ENCODE data around the gene MACF1. TPM values are rescaled to one million over a fixed set of nuclear protein-coding genes. Genes with fewer than 3 reads are reported as not detected.

MACF1 gene
- total RNA-seq, 1 donor = 218 TPM

- H3K27me3 ChIP-seq (ENCODE audit: insufficient read depth, low read length) = no peaks in the 10 kb centered on the region
- no peak overlapping the region for H3K4me3 ChIP-seq (ENCODE audit: low read length)
- H3K9me3 ChIP-seq (ENCODE audit: low read depth, low read length) = no peaks in the 10 kb centered on the region
- H3K4me1 ChIP-seq (ENCODE audit: insufficient read depth, low read length) = no peaks in the 10 kb centered on the region
Observed at GRCh38 chr1:39354572-39354971, 150.1 kb downstream of the MACF1 start.

- no peaks in the 10 kb centered on the region for H3K4me1 ChIP-seq (ENCODE audit: insufficient read depth, low read length)
- no peaks in the 10 kb centered on the region for H3K9me3 ChIP-seq (ENCODE audit: low read depth, low read length)
- no peaks in the 10 kb centered on the region for H3K27me3 ChIP-seq (ENCODE audit: insufficient read depth, low read length)
- H3K4me3 ChIP-seq (ENCODE audit: low read length) = no peak overlapping the region
Observed at GRCh38 chr1:39358491-39358890, 154.0 kb downstream of the MACF1 start.

GRCh38 chr1:39359028-39359570 is 154.6 kb downstream of the MACF1 start:
- no peaks in the 10 kb centered on the region for H3K4me1 ChIP-seq (ENCODE audit: insufficient read depth, low read length)
- H3K27me3 ChIP-seq (ENCODE audit: insufficient read depth, low read length) = no peaks in the 10 kb centered on the region
- H3K9me3 ChIP-seq (ENCODE audit: low read depth, low read length) = no peaks in the 10 kb centered on the region
- H3K4me3 ChIP-seq (ENCODE audit: low read length) = no peak overlapping the region

GRCh38 chr1:39360731-39361130 is 156.2 kb downstream of the MACF1 start:
- Histone ChIP-seq H3K4me1 (ENCODE audit: insufficient read depth, low read length) (no peaks in the 10 kb centered on the region), H3K27me3 (ENCODE audit: insufficient read depth, low read length) (no peaks in the 10 kb centered on the region), H3K9me3 (ENCODE audit: low read depth, low read length) (no peaks in the 10 kb centered on the region), H3K4me3 (ENCODE audit: low read length) (no peak overlapping the region)

GRCh38 chr1:39361446-39361845 is 157.0 kb downstream of the MACF1 start:
- Histone ChIP-seq H3K27me3 (ENCODE audit: insufficient read depth, low read length) (no peaks in the 10 kb centered on the region), H3K4me3 (ENCODE audit: low read length) (no peak overlapping the region), H3K9me3 (ENCODE audit: low read depth, low read length) (no peaks in the 10 kb centered on the region), H3K4me1 (ENCODE audit: insufficient read depth, low read length) (no peaks in the 10 kb centered on the region)

GRCh38 chr1:39363267-39363666 is 158.8 kb downstream of the MACF1 start:
- Histone ChIP-seq H3K9me3 (ENCODE audit: low read depth, low read length) (no peaks in the 10 kb centered on the region), H3K27me3 (ENCODE audit: insufficient read depth, low read length) (no peaks in the 10 kb centered on the region), H3K4me1 (ENCODE audit: insufficient read depth, low read length) (no peaks in the 10 kb centered on the region), H3K4me3 (ENCODE audit: low read length) (no peak overlapping the region)

- H3K27me3 ChIP-seq (ENCODE audit: insufficient read depth, low read length) = no peaks in the 10 kb centered on the region
- H3K9me3 ChIP-seq (ENCODE audit: low read depth, low read length) = no peaks in the 10 kb centered on the region
- H3K4me3 ChIP-seq (ENCODE audit: low read length) = no peak overlapping the region
- H3K4me1 ChIP-seq (ENCODE audit: insufficient read depth, low read length) = no peaks in the 10 kb centered on the region
Observed at GRCh38 chr1:39368045-39368444, 163.6 kb downstream of the MACF1 start.

GRCh38 chr1:39369565-39369964 is 165.1 kb downstream of the MACF1 start:
- H3K9me3 ChIP-seq (ENCODE audit: low read depth, low read length) = no peaks in the 10 kb centered on the region
- no peaks in the 10 kb centered on the region for H3K27me3 ChIP-seq (ENCODE audit: insufficient read depth, low read length)
- no peak overlapping the region for H3K4me3 ChIP-seq (ENCODE audit: low read length)
- H3K4me1 ChIP-seq (ENCODE audit: insufficient read depth, low read length) = no peaks in the 10 kb centered on the region

- no peak overlapping the region for H3K4me3 ChIP-seq (ENCODE audit: low read length)
- H3K27me3 ChIP-seq (ENCODE audit: insufficient read depth, low read length) = no peaks in the 10 kb centered on the region
- no peaks in the 10 kb centered on the region for H3K4me1 ChIP-seq (ENCODE audit: insufficient read depth, low read length)
- no peaks in the 10 kb centered on the region for H3K9me3 ChIP-seq (ENCODE audit: low read depth, low read length)
Observed at GRCh38 chr1:39370602-39371001, 166.1 kb downstream of the MACF1 start.

GRCh38 chr1:39372105-39372504 is 167.6 kb downstream of the MACF1 start:
- H3K27me3 ChIP-seq (ENCODE audit: insufficient read depth, low read length) = no peaks in the 10 kb centered on the region
- no peaks in the 10 kb centered on the region for H3K4me1 ChIP-seq (ENCODE audit: insufficient read depth, low read length)
- H3K9me3 ChIP-seq (ENCODE audit: low read depth, low read length) = no peaks in the 10 kb centered on the region
- no peak overlapping the region for H3K4me3 ChIP-seq (ENCODE audit: low read length)

GRCh38 chr1:39376656-39377055 is 172.2 kb downstream of the MACF1 start:
- no peaks in the 10 kb centered on the region for H3K4me1 ChIP-seq (ENCODE audit: insufficient read depth, low read length)
- no peaks in the 10 kb centered on the region for H3K9me3 ChIP-seq (ENCODE audit: low read depth, low read length)
- H3K27me3 ChIP-seq (ENCODE audit: insufficient read depth, low read length) = no peaks in the 10 kb centered on the region
- no peak overlapping the region for H3K4me3 ChIP-seq (ENCODE audit: low read length)

GRCh38 chr1:39378377-39378776 is 173.9 kb downstream of the MACF1 start:
- H3K27me3 ChIP-seq (ENCODE audit: insufficient read depth, low read length) = no peaks in the 10 kb centered on the region
- no peak overlapping the region for H3K4me3 ChIP-seq (ENCODE audit: low read length)
- no peaks in the 10 kb centered on the region for H3K4me1 ChIP-seq (ENCODE audit: insufficient read depth, low read length)
- no peaks in the 10 kb centered on the region for H3K9me3 ChIP-seq (ENCODE audit: low read depth, low read length)

- H3K4me1 ChIP-seq (ENCODE audit: insufficient read depth, low read length) = no peaks in the 10 kb centered on the region
- H3K27me3 ChIP-seq (ENCODE audit: insufficient read depth, low read length) = no peaks in the 10 kb centered on the region
- H3K9me3 ChIP-seq (ENCODE audit: low read depth, low read length) = no peaks in the 10 kb centered on the region
- H3K4me3 ChIP-seq (ENCODE audit: low read length) = no peak overlapping the region
Observed at GRCh38 chr1:39379187-39379586, 174.7 kb downstream of the MACF1 start.

GRCh38 chr1:39380036-39380435 is 175.5 kb downstream of the MACF1 start:
- peaks cover 5% of the 10 kb centered on the region for H3K4me1 ChIP-seq (ENCODE audit: insufficient read depth, low read length)
- H3K4me3 ChIP-seq (ENCODE audit: low read length) = no peak overlapping the region
- no peaks in the 10 kb centered on the region for H3K9me3 ChIP-seq (ENCODE audit: low read depth, low read length)
- H3K27me3 ChIP-seq (ENCODE audit: insufficient read depth, low read length) = no peaks in the 10 kb centered on the region

GRCh38 chr1:39381839-39382238 is 177.3 kb downstream of the MACF1 start:
- Histone ChIP-seq H3K4me1 (ENCODE audit: insufficient read depth, low read length) (peaks cover 5% of the 10 kb centered on the region), H3K9me3 (ENCODE audit: low read depth, low read length) (no peaks in the 10 kb centered on the region), H3K4me3 (ENCODE audit: low read length) (no peak overlapping the region), H3K27me3 (ENCODE audit: insufficient read depth, low read length) (no peaks in the 10 kb centered on the region)

GRCh38 chr1:39384305-39384704 is 179.8 kb downstream of the MACF1 start:
- peaks cover 5% of the 10 kb centered on the region for H3K4me1 ChIP-seq (ENCODE audit: insufficient read depth, low read length)
- H3K9me3 ChIP-seq (ENCODE audit: low read depth, low read length) = no peaks in the 10 kb centered on the region
- H3K27me3 ChIP-seq (ENCODE audit: insufficient read depth, low read length) = no peaks in the 10 kb centered on the region
- no peak overlapping the region for H3K4me3 ChIP-seq (ENCODE audit: low read length)
